ENCODE measurements around the gene AASDH. TPM values are rescaled to one million over a fixed set of nuclear protein-coding genes. Genes with fewer than 3 reads are reported as not detected.

The AASDH gene
- polyA plus RNA-seq, 6 donors from 2014 or later, result 15.7 to 31.3 (median 25.3) TPM

- Mint-ChIP-seq H3K36me3 (no peaks in the 10 kb centered on the region), H3K4me3 (no peak overlapping the region), H3K27me3 (no peaks in the 10 kb centered on the region), H3K9me3 (no peaks in the 10 kb centered on the region), H3K4me1 (no peaks in the 10 kb centered on the region), H3K27ac (no peak overlapping the region)
- no peak for DNase-seq
- no peak for ATAC-seq (ENCODE audit: low read depth in 2 of 2)
These were observed 66.0 kb downstream of the AASDH start for GRCh38 chr4:56321251-56321650.

GRCh38 chr4:56320293-56320692 is 67.0 kb downstream of the AASDH start:
- DNase-seq (no peak), ATAC-seq (ENCODE audit: low read depth in 2 of 2) (no peak)
- no peaks in the 10 kb centered on the region for H3K4me1 Mint-ChIP-seq
- H3K27ac Mint-ChIP-seq, result no peak overlapping the region
- H3K4me3 Mint-ChIP-seq, result no peak overlapping the region
- H3K36me3 Mint-ChIP-seq, result no peaks in the 10 kb centered on the region
- H3K9me3 Mint-ChIP-seq, result no peaks in the 10 kb centered on the region
- H3K27me3 Mint-ChIP-seq, result no peaks in the 10 kb centered on the region

GRCh38 chr4:56318555-56318954 is 68.7 kb downstream of the AASDH start:
- no peak for DNase-seq
- no peak for ATAC-seq (ENCODE audit: low read depth in 2 of 2)
- no peaks in the 10 kb centered on the region for H3K27me3 Mint-ChIP-seq
- H3K36me3 Mint-ChIP-seq, result peaks cover 0 to 11% of the 10 kb centered on the region in 2 donors
- H3K4me3 Mint-ChIP-seq, result no peak overlapping the region
- peak overlapping the region in 1 of 6 donors; percentile 6 for H3K27ac Mint-ChIP-seq
- H3K4me1 Mint-ChIP-seq, result peaks cover 0 to 4% (median 0%) of the 10 kb centered on the region in 3 donors
- peaks cover 0 to 5% (median 2%) of the 10 kb centered on the region in 7 donors for H3K9me3 Mint-ChIP-seq

DNA sequence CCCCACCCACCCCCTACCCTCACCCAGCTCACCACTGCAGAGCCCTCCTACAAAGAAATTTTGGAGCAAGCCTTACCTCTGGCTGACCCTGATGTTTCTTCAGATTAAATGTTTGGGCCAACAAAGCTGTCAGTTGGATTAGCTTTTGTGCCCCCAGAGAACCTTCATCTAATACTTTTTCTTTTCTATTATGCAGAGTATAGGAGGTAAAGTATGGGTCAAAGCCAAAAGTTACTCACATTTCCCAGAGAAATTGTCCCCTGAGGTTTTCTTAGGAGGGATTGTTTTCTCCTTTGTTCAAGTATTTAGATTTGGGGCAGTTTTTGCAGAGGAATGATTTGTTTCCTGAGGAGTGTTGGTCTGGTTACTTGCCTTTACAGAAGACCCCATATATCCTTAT is 69.5 kb downstream of the AASDH start:
- Mint-ChIP-seq H3K36me3 (peaks cover 0 to 12% of the 10 kb centered on the region in 2 donors), H3K4me3 (no peak overlapping the region), H3K27ac (no peak overlapping the region), H3K4me1 (peaks cover 0 to 4% (median 0%) of the 10 kb centered on the region in 3 donors), H3K9me3 (peaks cover 0 to 5% (median 2%) of the 10 kb centered on the region in 7 donors), H3K27me3 (no peaks in the 10 kb centered on the region)
- DNase-seq, result no peak
- no peak for ATAC-seq (ENCODE audit: low read depth in 2 of 2)

DNA sequence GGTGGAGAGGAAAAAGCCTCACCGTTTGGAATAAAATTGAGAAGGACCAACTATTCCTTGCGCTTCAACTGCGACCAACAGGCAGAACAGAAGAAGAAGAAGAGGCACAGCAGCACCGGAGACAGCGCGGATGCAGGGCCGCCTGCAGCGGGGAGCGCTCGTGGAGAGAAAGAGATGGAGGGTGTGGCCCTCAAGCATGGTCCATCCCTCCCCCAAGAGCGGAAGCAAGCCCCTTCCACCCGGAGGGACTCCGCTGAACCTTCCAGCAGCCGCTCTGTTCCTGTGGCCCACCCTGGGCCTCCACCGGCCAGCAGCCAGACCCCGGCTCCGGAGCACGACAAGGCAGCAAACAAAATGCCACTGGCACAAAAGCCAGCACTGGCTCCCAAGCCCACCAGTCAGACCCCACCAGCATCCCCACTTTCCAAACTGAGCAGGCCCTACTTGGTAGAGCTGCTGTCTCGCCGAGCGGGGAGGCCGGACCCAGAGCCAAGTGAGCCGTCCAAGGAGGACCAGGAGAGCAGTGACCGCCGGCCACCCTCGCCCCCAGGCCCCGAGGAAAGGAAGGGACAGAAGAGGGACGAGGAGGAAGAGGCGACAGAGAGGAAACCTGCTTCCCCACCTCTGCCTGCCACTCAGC is 71.2 kb downstream of the AASDH start:
- DNase-seq, result no peak
- Mint-ChIP-seq H3K27me3 (no peaks in the 10 kb centered on the region), H3K9me3 (peaks cover 0 to 5% (median 2%) of the 10 kb centered on the region in 7 donors), H3K36me3 (peaks cover 0 to 12% of the 10 kb centered on the region in 2 donors), H3K4me3 (peak overlapping the region in 1 of 8 donors; percentile 19), H3K27ac (no peak overlapping the region), H3K4me1 (peaks cover 0 to 4% (median 0%) of the 10 kb centered on the region in 3 donors)
- ATAC-seq (ENCODE audit: low read depth in 2 of 2), result no peak

- H3K4me1 Mint-ChIP-seq, result peaks cover 0 to 4% (median 0%) of the 10 kb centered on the region in 3 donors
- H3K27ac Mint-ChIP-seq, result no peak overlapping the region
- no peaks in the 10 kb centered on the region for H3K27me3 Mint-ChIP-seq
- H3K4me3 Mint-ChIP-seq, result peak overlapping the region in 1 of 8 donors; percentile 19
- ATAC-seq (ENCODE audit: low read depth in 2 of 2) (no peak), DNase-seq (no peak)
- H3K9me3 Mint-ChIP-seq, result peaks cover 0 to 5% (median 2%) of the 10 kb centered on the region in 7 donors
- H3K36me3 Mint-ChIP-seq, result peaks cover 0 to 12% of the 10 kb centered on the region in 2 donors
These were observed 71.7 kb downstream of the AASDH start for GRCh38 chr4:56315543-56315942.

DNA sequence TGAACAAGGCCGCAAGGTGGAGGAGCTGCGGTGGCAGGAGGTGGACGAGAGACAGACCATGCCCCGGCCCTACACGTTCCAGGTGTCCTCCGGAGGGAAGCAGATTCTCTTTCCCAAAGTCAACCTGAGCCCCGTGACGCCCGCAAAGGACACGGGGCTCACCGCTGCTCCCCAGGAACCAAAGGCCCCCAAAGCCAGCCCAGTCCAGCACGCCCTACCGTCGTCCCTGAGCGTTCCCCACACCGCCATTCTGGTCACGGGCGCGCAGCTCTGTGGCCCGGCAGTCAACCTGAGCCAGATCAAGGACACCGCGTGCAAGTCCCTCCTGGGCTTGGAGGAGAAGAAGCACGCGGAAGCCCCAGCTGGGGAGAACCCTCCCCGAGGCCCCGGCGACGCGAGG is 72.2 kb downstream of the AASDH start:
- peaks cover 0 to 5% (median 2%) of the 10 kb centered on the region in 7 donors for H3K9me3 Mint-ChIP-seq

GRCh38 chr4:56314207-56314915 is 72.9 kb downstream of the AASDH start:
- no peak overlapping the region for H3K4me3 Mint-ChIP-seq
- H3K9me3 Mint-ChIP-seq, result peaks cover 0 to 5% (median 2%) of the 10 kb centered on the region in 7 donors
- no peak for ATAC-seq (ENCODE audit: low read depth in 2 of 2)
- H3K4me1 Mint-ChIP-seq, result peaks cover 0 to 4% (median 0%) of the 10 kb centered on the region in 3 donors
- H3K27me3 Mint-ChIP-seq, result no peaks in the 10 kb centered on the region
- DNase-seq, result no peak
- H3K27ac Mint-ChIP-seq, result no peak overlapping the region
- peaks cover 0 to 12% of the 10 kb centered on the region in 2 donors for H3K36me3 Mint-ChIP-seq

More for the DNA sequence above, 72.2 kb downstream of the AASDH start:
- no peak overlapping the region for H3K4me3 Mint-ChIP-seq
- ATAC-seq (ENCODE audit: low read depth in 2 of 2) (no peak), DNase-seq (no peak)
- H3K27ac Mint-ChIP-seq, result no peak overlapping the region
- peaks cover 0 to 4% (median 0%) of the 10 kb centered on the region in 3 donors for H3K4me1 Mint-ChIP-seq
- H3K36me3 Mint-ChIP-seq, result peaks cover 0 to 12% of the 10 kb centered on the region in 2 donors
- H3K27me3 Mint-ChIP-seq, result no peaks in the 10 kb centered on the region

DNA sequence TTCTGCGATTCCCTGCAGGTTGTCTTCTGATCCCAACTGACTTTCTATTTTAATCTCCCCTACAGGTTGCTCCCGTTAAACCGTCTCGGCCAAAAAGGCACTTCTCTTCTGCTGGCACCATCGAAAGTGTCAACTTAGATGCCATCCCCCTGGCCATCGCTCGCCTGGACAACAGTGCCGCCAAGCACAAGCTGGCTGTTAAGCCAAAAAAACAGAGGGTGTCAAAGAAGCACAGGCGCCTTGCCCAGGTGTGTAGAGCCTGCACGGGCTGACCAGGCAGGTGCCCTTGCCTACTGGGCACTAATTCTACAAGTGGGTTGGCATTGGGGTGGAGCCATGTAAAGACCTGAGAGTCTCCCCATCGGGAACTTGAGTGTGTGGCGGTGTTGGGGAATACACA is 74.2 kb downstream of the AASDH start:
- Mint-ChIP-seq H3K4me1 (peaks cover 0 to 4% (median 0%) of the 10 kb centered on the region in 3 donors), H3K36me3 (peaks cover 0 to 12% of the 10 kb centered on the region in 2 donors), H3K27ac (no peak overlapping the region), H3K4me3 (no peak overlapping the region), H3K27me3 (no peaks in the 10 kb centered on the region), H3K9me3 (peaks cover 0 to 5% (median 2%) of the 10 kb centered on the region in 7 donors)
- no peak for ATAC-seq (ENCODE audit: low read depth in 2 of 2)
- DNase-seq, result no peak

DNA sequence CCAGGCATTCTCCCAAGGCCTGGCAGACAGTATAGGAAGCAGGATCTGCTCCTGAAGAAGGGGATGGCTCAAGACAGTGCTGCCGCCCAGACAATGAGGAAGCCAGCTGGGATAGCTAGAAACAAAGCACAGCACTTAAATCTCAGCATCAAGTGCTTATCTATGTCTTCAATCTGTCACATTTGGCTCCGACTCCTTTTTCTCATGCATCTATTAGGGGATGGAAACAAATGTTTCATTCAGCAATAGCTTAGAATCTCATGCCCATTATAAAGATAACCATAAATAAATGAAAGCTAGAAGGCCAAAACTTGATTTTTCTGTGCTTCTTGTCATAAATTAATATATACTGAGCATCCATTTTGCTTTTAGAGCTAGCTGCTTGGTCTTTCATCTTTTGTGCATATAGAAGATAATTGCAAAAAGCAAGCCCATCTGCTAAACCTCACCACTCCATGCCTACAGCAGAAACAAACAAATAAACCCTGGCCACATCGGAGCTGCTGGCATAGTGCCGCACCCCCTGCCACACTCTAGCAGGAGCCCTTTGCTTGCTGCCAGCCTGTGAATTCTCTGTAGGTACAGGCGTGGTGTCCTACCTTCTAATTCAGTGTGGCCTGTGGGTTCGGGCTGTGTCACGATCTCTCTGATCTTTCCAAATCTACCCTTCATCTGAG is 75.9 kb downstream of the AASDH start:
- no peak for DNase-seq
- H3K4me1 Mint-ChIP-seq, result peaks cover 0 to 4% (median 0%) of the 10 kb centered on the region in 3 donors
- H3K27ac Mint-ChIP-seq, result no peak overlapping the region
- H3K36me3 Mint-ChIP-seq, result peaks cover 0 to 12% of the 10 kb centered on the region in 2 donors
- H3K27me3 Mint-ChIP-seq, result no peaks in the 10 kb centered on the region
- H3K9me3 Mint-ChIP-seq, result peaks cover 0 to 5% (median 2%) of the 10 kb centered on the region in 7 donors
- no peak for ATAC-seq (ENCODE audit: low read depth in 2 of 2)
- no peak overlapping the region for H3K4me3 Mint-ChIP-seq

GRCh38 chr4:56310401-56311125 is 76.7 kb downstream of the AASDH start:
- H3K36me3 Mint-ChIP-seq, result peaks cover 0 to 12% of the 10 kb centered on the region in 2 donors
- ATAC-seq (ENCODE audit: low read depth in 2 of 2) (no peak), DNase-seq (no peak)
- no peak overlapping the region for H3K4me3 Mint-ChIP-seq
- H3K9me3 Mint-ChIP-seq, result peaks cover 0 to 5% (median 2%) of the 10 kb centered on the region in 7 donors
- peak overlapping the region in 2 of 6 donors; percentile 23 to 67 for H3K27ac Mint-ChIP-seq
- no peaks in the 10 kb centered on the region for H3K27me3 Mint-ChIP-seq
- peaks cover 0 to 4% (median 0%) of the 10 kb centered on the region in 3 donors for H3K4me1 Mint-ChIP-seq

GRCh38 chr4:56308384-56308783 is 78.9 kb downstream of the AASDH start:
- Mint-ChIP-seq H3K9me3 (peaks cover 0 to 2% (median 0%) of the 10 kb centered on the region in 7 donors), H3K4me1 (no peaks in the 10 kb centered on the region), H3K36me3 (no peaks in the 10 kb centered on the region), H3K27me3 (no peaks in the 10 kb centered on the region), H3K27ac (no peak overlapping the region), H3K4me3 (no peak overlapping the region)
- DNase-seq (no peak), ATAC-seq (ENCODE audit: low read depth in 2 of 2) (no peak)

DNA sequence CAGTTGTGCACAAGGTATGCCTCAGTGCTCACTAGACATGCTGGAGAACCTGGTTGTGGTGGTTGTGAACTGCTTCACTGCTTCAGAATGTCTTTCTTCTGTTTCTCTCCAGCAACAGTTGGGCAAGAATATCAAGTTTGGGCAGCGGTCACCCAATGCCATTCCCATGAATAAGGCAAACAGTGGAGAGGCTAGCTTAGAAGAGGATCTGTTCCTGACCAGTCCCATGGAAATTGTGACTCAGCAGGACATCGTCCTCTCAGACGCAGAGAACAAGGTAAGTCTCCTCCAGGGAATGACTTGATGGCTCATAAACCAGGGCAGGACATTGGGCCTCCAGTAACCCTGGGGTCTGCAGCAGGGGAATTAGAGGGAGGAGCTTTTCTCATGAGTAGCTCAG is 79.9 kb downstream of the AASDH start:
- no peak overlapping the region for H3K27ac Mint-ChIP-seq
- H3K9me3 Mint-ChIP-seq, result no peaks in the 10 kb centered on the region
- no peaks in the 10 kb centered on the region for H3K4me1 Mint-ChIP-seq
- no peak overlapping the region for H3K4me3 Mint-ChIP-seq
- ATAC-seq (ENCODE audit: low read depth in 2 of 2), result no peak
- H3K36me3 Mint-ChIP-seq, result no peaks in the 10 kb centered on the region
- H3K27me3 Mint-ChIP-seq, result no peaks in the 10 kb centered on the region
- no peak for DNase-seq

Measured in naive B cell (primary cell).